ENCODE results near the gene RSU1. TPM values are rescaled to one million over a fixed set of nuclear protein-coding genes. Genes with fewer than 3 reads are reported as not detected.

The RSU1 gene
- total and polyA plus RNA-seq, 2 donors (not counting 3 experiments of a cell fraction or from before 2014, with no cell fraction given) = 80.2 to 104 TPM

DNA sequence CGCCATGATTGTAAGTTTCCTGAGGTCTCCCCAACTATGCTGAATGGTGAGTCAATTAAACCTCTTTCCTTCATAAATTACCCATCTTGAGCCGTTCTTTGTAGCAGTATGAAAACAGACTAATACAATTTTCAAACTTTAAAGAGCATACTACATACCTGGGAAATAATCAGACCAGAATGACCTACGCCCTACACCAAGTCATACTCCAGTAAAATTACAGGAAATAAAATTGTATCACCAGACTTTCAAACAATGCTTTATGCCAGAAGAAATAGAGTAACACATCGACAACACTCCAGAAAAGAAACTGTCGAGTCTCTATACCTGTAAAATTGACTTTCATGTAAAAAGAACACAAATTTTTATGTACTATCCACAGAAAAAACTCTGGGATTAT lies 18.7 kb downstream of the RSU1 start:
- Histone ChIP-seq H3K27ac (ENCODE audit: insufficient read depth, low read depth, low read length) (no peak overlapping the region), H3K79me2 (ENCODE audit: control insufficient read depth, insufficient read depth, low read length) (peaks cover 57% of the 10 kb centered on the region), H3K27me3 (ENCODE audit: control insufficient read depth in 2 of 2, insufficient read depth in 2 of 2, low read length in 2 of 2) (no peaks in the 10 kb centered on the region), H3K36me3 (ENCODE audit: control insufficient read depth in 2 of 2, extremely low read depth in 1 of 2, insufficient read depth in 2 of 2, low read length in 2 of 2) (no peaks in the 10 kb centered on the region), H3K9me3 (replicated peaks; ENCODE audit: control insufficient read depth, insufficient read depth, low read length) (no peaks in the 10 kb centered on the region), H3K4me1 (ENCODE audit: control insufficient read depth, extremely low read depth, insufficient read depth, low read length) (no peaks in the 10 kb centered on the region), H2AFZ (ENCODE audit: low read depth, low read length) (no peak overlapping the region), H3K9me1 (replicated peaks; ENCODE audit: control insufficient read depth, extremely low read depth, insufficient read depth, low read length) (no peaks in the 10 kb centered on the region), H3K9ac (replicated peaks; ENCODE audit: extremely low read depth, insufficient read depth, low read length) (no peak overlapping the region), H3K4me2 (ENCODE audit: insufficient read depth, low read length) (no peak overlapping the region), H4K20me1 (replicated peaks; ENCODE audit: control insufficient read depth, extremely low read depth, insufficient read depth, low read length) (no peaks in the 10 kb centered on the region), H3K4me3 (replicated peaks in 1 of 3; ENCODE audit: insufficient read depth in 1 of 3, low read depth in 1 of 3, low read length in 3 of 3) (no peak overlapping the region)
- CTCF ChIA-PET = no interaction called here
- intact Hi-C loops (cut with micrococcal nuclease) = no loop called here
- FAIRE-seq = no peak
- POLR2A ChIA-PET = no interaction called here
- TF ChIP-seq POLR2A (IDR thresholded peaks at IDR 0.05; ENCODE audit: low read depth, low read length) (no peak), FOS (IDR thresholded peaks at IDR 0.05; ENCODE audit: borderline replicate concordance, insufficient read depth, low read length) (no peak), EZH2 (IDR thresholded peaks at IDR 0.05; ENCODE audit: borderline replicate concordance, low read depth, low read length, severe bottlenecking) (no peak), JUN (IDR thresholded peaks at IDR 0.05; ENCODE audit: borderline replicate concordance, insufficient read depth, insufficient read length, low read depth) (no peak), MYC (IDR thresholded peaks at IDR 0.05; ENCODE audit: low read depth, low read length) (no peak), POLR2AphosphoS5 (IDR thresholded peaks at IDR 0.05; ENCODE audit: insufficient read depth, low read depth, low read length) (no peak), GATA2 (IDR thresholded peaks at IDR 0.05; ENCODE audit: insufficient read depth, insufficient read length, low read depth, low read length) (no peak)
- TF ChIP-seq, protein P1, sequence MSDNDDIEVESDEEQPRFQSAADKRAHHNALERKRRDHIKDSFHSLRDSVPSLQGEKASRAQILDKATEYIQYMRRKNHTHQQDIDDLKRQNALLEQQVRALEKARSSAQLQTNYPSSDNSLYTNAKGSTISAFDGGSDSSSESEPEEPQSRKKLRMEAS (IDR thresholded peaks at IDR 0.05; ENCODE audit: insufficient read depth, insufficient read length) = no peak
- TF ChIP-seq, protein P2, sequence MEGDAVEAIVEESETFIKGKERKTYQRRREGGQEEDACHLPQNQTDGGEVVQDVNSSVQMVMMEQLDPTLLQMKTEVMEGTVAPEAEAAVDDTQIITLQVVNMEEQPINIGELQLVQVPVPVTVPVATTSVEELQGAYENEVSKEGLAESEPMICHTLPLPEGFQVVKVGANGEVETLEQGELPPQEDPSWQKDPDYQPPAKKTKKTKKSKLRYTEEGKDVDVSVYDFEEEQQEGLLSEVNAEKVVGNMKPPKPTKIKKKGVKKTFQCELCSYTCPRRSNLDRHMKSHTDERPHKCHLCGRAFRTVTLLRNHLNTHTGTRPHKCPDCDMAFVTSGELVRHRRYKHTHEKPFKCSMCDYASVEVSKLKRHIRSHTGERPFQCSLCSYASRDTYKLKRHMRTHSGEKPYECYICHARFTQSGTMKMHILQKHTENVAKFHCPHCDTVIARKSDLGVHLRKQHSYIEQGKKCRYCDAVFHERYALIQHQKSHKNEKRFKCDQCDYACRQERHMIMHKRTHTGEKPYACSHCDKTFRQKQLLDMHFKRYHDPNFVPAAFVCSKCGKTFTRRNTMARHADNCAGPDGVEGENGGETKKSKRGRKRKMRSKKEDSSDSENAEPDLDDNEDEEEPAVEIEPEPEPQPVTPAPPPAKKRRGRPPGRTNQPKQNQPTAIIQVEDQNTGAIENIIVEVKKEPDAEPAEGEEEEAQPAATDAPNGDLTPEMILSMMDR (IDR thresholded peaks at IDR 0.05; ENCODE audit: extremely low read depth in 1 of 2, insufficient read depth in 1 of 2, low read depth in 1 of 2, low read length in 2 of 2) = no peak
- dilution Hi-C loops (cut with MboI; ENCODE audit: extremely low pct_ligation_motif_present, low sequenced_read_pairs) = no loop called here
- no peak for DNase-seq (ENCODE audit: low read depth, low spot score)
- no TSS peak for BruUV-seq (replicated peaks)
